ENCODE results near the gene RAB26. TPM values are rescaled to one million over a fixed set of nuclear protein-coding genes. Genes with fewer than 3 reads are reported as not detected.

RAB26 gene, protein sequence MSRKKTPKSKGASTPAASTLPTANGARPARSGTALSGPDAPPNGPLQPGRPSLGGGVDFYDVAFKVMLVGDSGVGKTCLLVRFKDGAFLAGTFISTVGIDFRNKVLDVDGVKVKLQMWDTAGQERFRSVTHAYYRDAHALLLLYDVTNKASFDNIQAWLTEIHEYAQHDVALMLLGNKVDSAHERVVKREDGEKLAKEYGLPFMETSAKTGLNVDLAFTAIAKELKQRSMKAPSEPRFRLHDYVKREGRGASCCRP
- total RNA-seq, result 0.61 and 0.97 TPM in 2 replicates

DNA sequence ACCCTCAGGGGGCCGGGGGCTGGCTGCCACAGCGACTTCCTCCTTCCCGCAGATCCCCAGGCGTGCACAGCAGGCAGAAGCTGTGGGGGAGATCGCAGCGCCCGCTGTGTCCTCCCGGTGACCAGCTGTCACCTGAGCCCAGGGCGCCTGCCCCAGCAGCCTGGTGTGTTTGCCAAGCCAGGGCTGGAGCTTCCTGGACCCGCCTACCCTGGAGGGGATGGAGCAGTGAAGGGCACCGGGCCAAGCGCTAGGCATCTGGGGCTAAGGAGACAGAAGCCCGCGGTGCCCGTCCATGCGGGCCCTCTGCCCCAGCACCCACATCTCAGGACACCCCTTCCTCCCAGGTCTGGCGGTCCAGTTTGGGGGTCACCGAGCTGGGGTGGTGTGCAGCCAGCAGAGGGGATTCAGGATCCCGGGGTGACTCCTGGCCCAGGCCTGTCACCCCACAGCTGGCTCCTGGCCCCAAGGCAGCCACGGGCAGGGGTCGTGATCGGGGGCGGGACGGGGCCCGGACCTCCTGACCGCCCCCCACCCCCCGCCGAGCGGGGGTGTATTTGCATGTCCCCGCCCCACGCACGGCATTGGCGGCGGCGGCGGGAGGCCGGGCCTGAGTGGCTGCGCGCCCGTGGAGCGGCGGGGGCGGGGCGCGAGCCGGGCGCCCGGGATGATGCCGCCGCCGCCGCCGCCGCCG is at the start of gene RAB26:
Gene RAB26 (plus strand): TSS at position 645 of the 691 bp plus-strand sequence. CDS start 159 bp downstream, outside the sequence.

DNA sequence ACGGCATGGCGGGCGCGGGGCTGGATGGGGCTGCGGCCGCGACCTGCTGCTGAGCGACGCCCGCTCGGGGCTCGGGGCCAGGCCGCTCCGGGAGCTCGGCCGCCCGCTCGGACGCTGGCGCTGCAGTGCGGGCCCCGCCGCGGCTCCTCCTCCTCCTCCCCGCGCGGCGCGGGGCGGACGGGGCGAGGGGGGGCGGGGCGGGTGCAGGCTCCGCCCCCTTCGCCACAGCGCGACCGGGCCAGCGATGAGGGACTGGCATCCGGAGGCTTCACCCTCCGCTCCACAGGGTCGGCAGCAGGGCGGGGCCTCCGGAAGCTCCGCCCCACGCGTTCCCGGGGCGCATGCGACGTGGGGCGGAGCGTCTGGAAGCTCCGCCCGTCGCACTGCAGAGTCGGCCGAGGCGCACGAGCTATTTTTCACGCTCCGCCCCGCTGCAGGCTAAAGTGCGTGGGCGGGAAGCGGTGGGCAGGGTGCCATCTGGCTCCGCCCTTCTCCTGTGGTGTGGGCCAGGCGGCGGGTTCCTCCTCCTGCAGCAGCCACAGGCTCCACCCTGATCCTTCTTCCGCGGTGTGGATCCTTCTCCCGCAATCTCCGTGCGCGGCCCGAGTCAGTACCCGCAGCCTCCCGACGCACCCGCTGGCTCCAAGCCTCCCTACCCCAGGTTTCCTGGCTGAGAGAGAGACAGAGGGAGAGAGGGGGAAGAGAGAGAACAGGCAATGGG is 12.5 kb upstream of the RAB26 start, which contains the start of gene PKD1:
Gene PKD1 (minus strand): TSS at position 129 of the 721 bp plus-strand sequence. CDS start 209 bp downstream, outside the sequence.

DNA sequence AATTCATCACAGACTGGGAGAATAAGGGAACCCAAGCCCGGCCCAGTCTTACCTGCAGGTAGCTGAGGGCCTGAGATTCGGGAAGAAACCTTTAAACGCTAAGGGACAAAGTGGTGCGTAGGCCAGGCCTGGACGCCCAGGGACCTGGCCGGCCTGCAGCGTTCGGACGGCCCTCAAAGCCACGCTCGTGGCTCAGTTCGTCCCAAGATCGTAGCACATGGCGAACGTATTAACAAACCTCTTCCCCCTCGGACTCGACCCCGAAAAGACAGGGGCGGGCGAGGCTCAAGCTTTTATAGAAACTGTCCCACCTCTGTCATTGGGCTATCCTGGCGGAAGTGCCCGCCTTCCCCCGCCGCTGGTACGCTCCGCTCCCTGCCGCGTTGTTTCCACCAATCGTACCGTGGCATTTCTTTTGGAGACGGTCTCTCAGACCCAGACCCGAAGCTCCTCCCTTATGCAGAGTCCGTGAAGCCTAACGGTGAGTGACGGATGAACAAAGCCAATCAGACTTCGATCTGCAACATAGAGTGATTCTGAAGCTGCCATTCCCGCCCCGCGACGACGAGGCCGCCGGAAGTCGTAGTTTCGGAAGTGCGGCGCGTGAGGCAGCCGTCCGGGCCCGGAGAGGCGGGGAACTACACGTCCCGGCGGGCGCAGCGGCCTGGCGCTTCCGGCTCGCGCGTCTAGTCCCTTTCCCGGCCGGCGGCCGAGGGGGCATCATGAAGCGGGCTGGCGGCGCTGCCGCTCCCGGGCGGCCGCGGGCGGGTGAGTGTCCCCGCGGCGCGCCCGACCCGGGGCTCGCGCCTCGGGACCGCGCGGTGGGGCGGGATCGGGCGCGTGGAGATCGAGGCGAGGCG is 6.9 kb downstream of the RAB26 start, which contains the start of gene TRAF7:
Gene TRAF7 (plus strand): TSS at position 692 of the 860 bp plus-strand sequence. CDS start 8,139 bp downstream, outside the sequence.

DNA sequence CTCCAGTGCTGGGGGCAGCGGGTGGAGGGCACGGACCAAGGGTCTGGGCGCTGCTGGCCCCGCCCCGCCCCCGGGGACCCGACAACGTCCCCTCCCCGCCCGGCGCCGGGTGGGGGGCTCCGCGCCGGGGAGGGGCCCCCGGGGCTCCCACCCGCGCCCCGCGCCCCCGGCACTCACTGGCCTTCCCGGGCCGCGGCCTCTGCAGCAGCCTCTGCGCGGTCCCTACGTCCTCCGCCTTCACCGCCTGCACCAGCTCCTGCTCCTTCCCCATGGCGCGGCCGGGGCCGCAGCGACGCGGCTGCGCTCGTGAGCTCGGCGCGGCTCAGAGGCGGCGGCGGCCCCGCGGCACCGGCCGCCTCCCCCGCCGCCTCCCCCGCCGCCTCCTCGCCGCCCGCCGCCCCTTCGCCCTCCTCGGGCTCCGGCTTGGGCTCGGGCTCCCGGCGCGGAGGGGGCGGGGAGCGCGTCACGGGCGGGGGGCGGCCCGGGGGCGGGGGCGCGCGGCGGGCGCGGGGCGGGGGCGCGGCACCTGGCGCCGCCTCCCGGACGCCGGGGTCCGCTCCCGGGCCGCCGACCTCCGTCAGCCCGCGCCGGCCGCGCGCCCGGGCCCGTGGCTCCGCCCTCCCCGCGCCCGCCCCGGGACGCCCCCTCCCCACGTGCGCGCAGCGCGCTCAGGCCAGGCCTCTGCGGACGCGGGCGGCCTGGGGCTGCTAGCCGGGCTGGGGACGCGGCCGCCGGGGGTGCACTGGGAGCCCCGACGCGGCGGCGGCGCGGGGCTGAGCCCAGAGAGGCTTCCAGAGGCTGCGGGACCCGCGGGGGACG is 47.9 kb downstream of the RAB26 start, which contains the start of gene CASKIN1:
Gene CASKIN1 (minus strand): TSS at position 444 of the 819 bp plus-strand sequence. CDS start 173 bp downstream, at position 271.

Small RNA genes lying within 50 kb of the gene (small RNA-seq; reads per million reads assigned to genes)
- not detected for gene MIR3180-5
- gene MIR4516, result not detected
- gene RF00019, result not detected
- gene SNORD60, result not detected

Other genes with a start within 250 kb of the RAB26 start
- 0.16 TPM in 1 of 2 replicates, not detected in the other for gene HS3ST6, start 230.2 kb upstream of the RAB26 start, total RNA-seq
- gene MSRB1, start 205.4 kb upstream of the RAB26 start, total RNA-seq, result 15.3 and 24.9 TPM in 2 replicates
- gene RPL3L, start 193.9 kb upstream of the RAB26 start, total RNA-seq, result not detected in 2 replicates
- 63.9 and 89.5 TPM in 2 replicates for gene NDUFB10, start 189.1 kb upstream of the RAB26 start, total RNA-seq
- gene RPS2, start 183.8 kb upstream of the RAB26 start, total RNA-seq, result 1,254 and 1,380 TPM in 2 replicates
- not detected in 2 replicates for gene RNF151, start 181.8 kb upstream of the RAB26 start, total RNA-seq
- 23.9 and 26.9 TPM in 2 replicates for gene TBL3, start 176.6 kb upstream of the RAB26 start, total RNA-seq
- gene NOXO1, start 167.2 kb upstream of the RAB26 start, total RNA-seq, result 0.12 TPM in 1 of 2 replicates, not detected in the other
- gene GFER, start 164.4 kb upstream of the RAB26 start, total RNA-seq, result 10.7 and 11.4 TPM in 2 replicates
- gene SYNGR3, start 158.7 kb upstream of the RAB26 start, total RNA-seq, result 1.1 and 1.9 TPM in 2 replicates
- 30.1 and 30.8 TPM in 2 replicates for gene ZNF598, start 138.8 kb upstream of the RAB26 start, total RNA-seq
- gene NPW, start 128.8 kb upstream of the RAB26 start, total RNA-seq, result not detected in 2 replicates
- gene NHERF2, start 121.7 kb upstream of the RAB26 start, total RNA-seq, result 33.9 and 35.0 TPM in 2 replicates
- gene NTHL1, start 100.8 kb upstream of the RAB26 start, total RNA-seq, result 23.6 and 24.7 TPM in 2 replicates
- gene TSC2, start 100.6 kb upstream of the RAB26 start, total RNA-seq, result 73.8 and 84.7 TPM in 2 replicates
- 179 and 232 TPM in 2 replicates for gene PKD1, start 12.7 kb upstream of the RAB26 start, total RNA-seq
- gene TRAF7, start 7.2 kb downstream of the RAB26 start, total RNA-seq, result 60.2 and 78.9 TPM in 2 replicates
- gene CASKIN1, start 48.0 kb downstream of the RAB26 start, total RNA-seq, result 0.12 and 0.16 TPM in 2 replicates
- 38.0 and 41.0 TPM in 2 replicates for gene MLST8, start 56.8 kb downstream of the RAB26 start, total RNA-seq
- gene BRICD5, start 62.2 kb downstream of the RAB26 start, total RNA-seq, result 0.65 and 1.1 TPM in 2 replicates
- 9.9 and 12.4 TPM in 2 replicates for gene PGP, start 66.2 kb downstream of the RAB26 start, total RNA-seq
- 27.2 and 33.3 TPM in 2 replicates for gene E4F1, start 75.0 kb downstream of the RAB26 start, total RNA-seq
- 0.85 and 0.97 TPM in 2 replicates for gene DNASE1L2, start 87.8 kb downstream of the RAB26 start, total RNA-seq
- 35.7 and 37.3 TPM in 2 replicates for gene ECI1, start 103.0 kb downstream of the RAB26 start, total RNA-seq
- 68.7 and 69.3 TPM in 2 replicates for gene RNPS1, start 119.5 kb downstream of the RAB26 start, total RNA-seq
- 0.36 and 1.9 TPM in 2 replicates for gene ABCA3, start 192.1 kb downstream of the RAB26 start, total RNA-seq